Measurements from ENCODE around the gene GCK. TPM values are rescaled to one million over a fixed set of nuclear protein-coding genes. Genes with fewer than 3 reads are reported as not detected.

The GCK gene
- total RNA-seq, 3 donors from 2014 or later (not counting 1 experiment from before 2014, with no cell fraction given) = not detected

GRCh38 chr7:44124822-44125202 lies 64.4 kb downstream of the GCK start:
- Histone ChIP-seq H3K36me3 (ENCODE audit: control insufficient read depth, insufficient read depth, low read length) (peaks cover 2% of the 10 kb centered on the region), H3K27me3 (ENCODE audit: control insufficient read depth, insufficient read depth, low read length) (no peaks in the 10 kb centered on the region), H3K27ac (ENCODE audit: low read length) (no peak overlapping the region), H3K4me1 (ENCODE audit: control insufficient read depth, insufficient read depth, low read length) (peaks cover 15% of the 10 kb centered on the region), H3K9me3 (ENCODE audit: control insufficient read depth, insufficient read depth, low read length) (no peaks in the 10 kb centered on the region), H3K4me3 (ENCODE audit: low read length) (no peak overlapping the region)
- 92% methylated on average over 5 of the region's 6 CpGs for WGBS (ENCODE audit: insufficient coverage)
- H3K4me3 Mint-ChIP-seq = peak overlapping the region; percentile 93
- DNase-seq (no peak), ATAC-seq (no peak)
- H3K36me3 Mint-ChIP-seq = no peaks in the 10 kb centered on the region
- intact Hi-C loops (cut with micrococcal nuclease) = no loop called here
- peaks cover 0 to 6% of the 10 kb centered on the region in 2 donors for H3K27me3 Mint-ChIP-seq (ENCODE audit: low read depth in 2 of 2)
- no peak for TF ChIP-seq CTCF (IDR thresholded peaks at IDR 0.05)
- peak overlapping the region; percentile 52 to 84 for H3K27ac Mint-ChIP-seq
- no peaks in the 10 kb centered on the region for H3K9me3 Mint-ChIP-seq
- peaks cover 17 to 29% of the 10 kb centered on the region in 2 donors for H3K4me1 Mint-ChIP-seq

DNA sequence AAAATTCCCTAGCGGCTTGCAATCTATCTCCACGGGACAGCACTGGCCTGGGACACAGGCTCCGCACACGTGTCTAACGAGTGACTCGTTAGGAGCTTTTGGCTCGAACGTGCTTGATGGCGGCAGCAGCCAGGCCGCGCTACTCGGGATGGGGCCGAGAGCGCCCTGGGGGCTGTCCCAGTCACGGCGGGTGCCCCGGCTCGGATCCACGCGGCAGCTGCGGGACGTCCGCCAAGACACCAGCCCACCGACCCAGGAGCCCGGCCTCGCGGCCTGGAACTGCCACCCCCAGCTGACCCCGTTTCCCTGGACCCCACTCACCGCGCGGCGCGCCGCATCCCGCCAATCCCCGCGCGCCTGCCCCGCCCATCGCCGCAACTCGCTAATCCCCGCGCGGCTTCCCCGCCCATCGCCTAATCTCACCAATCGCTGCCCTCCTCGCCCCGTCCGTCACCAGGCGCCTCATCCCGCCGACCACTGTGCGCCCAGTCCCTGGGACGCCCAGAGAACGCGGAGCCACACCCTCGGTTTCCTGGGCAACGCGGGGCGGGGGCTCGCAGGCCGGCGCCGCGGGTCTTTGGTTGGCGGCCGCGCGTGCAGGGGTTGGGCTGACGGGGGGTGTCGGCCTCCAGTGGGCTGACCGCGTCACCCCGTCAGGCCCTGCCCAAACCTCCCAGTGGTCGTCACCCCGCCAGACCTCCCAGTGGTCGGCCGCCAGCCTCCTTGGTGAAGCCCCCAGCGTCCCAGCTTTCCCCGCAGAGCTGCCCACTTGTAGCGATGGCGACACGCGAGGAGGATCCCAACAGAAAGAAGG lies 65.8 kb downstream of the GCK start, which contains the start of gene POLD2:
Gene POLD2, minus strand, starts transcription at position 359 of the 814 bp plus-strand sequence. CDS start 1,495 bp downstream, outside the sequence.
- H3K4me3 Mint-ChIP-seq = peak within 1 kb of the TSS; percentile 93
- Histone ChIP-seq H3K4me1 (ENCODE audit: control insufficient read depth, insufficient read depth, low read length) (peaks cover 15% of the 10 kb centered on the region), H3K27ac (ENCODE audit: low read length) (peak within 1 kb of the TSS; percentile 54), H3K9me3 (ENCODE audit: control insufficient read depth, insufficient read depth, low read length) (no peaks in the 10 kb centered on the region), H3K36me3 (ENCODE audit: control insufficient read depth, insufficient read depth, low read length) (peaks cover 4% of the 10 kb centered on the region), H3K27me3 (ENCODE audit: control insufficient read depth, insufficient read depth, low read length) (no peaks in the 10 kb centered on the region), H3K4me3 (ENCODE audit: low read length) (peak within 1 kb of the TSS; percentile 58)
- no peaks in the 10 kb centered on the region for H3K36me3 Mint-ChIP-seq
- under 1% methylated on average over 86 of the region's 86 CpGs for WGBS (ENCODE audit: insufficient coverage)
- intact Hi-C loops (cut with micrococcal nuclease) = loop anchor here (1.0 kb wide), 1 partner anchor 41 kb away; the partner anchor contains the start of gene POLM
- H3K27me3 Mint-ChIP-seq (ENCODE audit: low read depth in 2 of 2) = peaks cover 0 to 6% of the 10 kb centered on the region in 2 donors
- peaks cover 17 to 32% of the 10 kb centered on the region in 2 donors for H3K4me1 Mint-ChIP-seq
- DNase-seq = peak; percentile 95 to 97
- no peaks in the 10 kb centered on the region for H3K9me3 Mint-ChIP-seq
- no peak for TF ChIP-seq CTCF (IDR thresholded peaks at IDR 0.05)
- peak; percentile 97 to 99 (median 98) for ATAC-seq
- H3K27ac Mint-ChIP-seq = peak within 1 kb of the TSS; percentile 76 to 84

DNA sequence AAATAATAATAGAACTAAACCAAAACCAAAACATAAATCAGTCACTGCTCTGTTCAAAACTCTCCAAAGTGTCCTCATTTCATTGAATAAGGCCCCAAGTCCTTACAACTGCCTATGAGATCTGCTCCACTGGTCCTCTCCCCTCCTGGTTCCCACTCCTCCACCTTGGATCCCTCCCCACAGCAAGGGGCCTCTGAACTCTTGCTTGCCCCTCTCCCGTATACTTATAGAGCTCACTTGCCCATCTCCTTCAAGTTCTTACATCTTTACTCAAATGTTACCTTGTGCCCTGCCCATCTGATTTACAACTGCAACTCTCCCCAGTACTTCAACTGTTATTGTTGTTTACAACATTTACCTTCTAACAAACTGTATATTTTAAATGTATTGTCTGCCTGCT lies 66.7 kb downstream of the GCK start:
- TF ChIP-seq CTCF (IDR thresholded peaks at IDR 0.05) = no peak
- 56% methylated on average over 1 of the region's 1 CpG for WGBS (ENCODE audit: insufficient coverage)
- Mint-ChIP-seq H3K36me3 (no peaks in the 10 kb centered on the region), H3K9me3 (no peaks in the 10 kb centered on the region), H3K4me3 (peak overlapping the region; percentile 93), H3K27ac (peak overlapping the region; percentile 76 to 84), H3K27me3 (ENCODE audit: low read depth in 2 of 2) (peaks cover 0 to 2% of the 10 kb centered on the region in 2 donors), H3K4me1 (peaks cover 17 to 34% of the 10 kb centered on the region in 2 donors)
- H3K27ac ChIP-seq (ENCODE audit: low read length) = peak overlapping the region; percentile 23
- peaks cover 8% of the 10 kb centered on the region for H3K36me3 ChIP-seq (ENCODE audit: control insufficient read depth, insufficient read depth, low read length)
- no peaks in the 10 kb centered on the region for H3K27me3 ChIP-seq (ENCODE audit: control insufficient read depth, insufficient read depth, low read length)
- ATAC-seq (no peak), DNase-seq (no peak)
- peaks cover 15% of the 10 kb centered on the region for H3K4me1 ChIP-seq (ENCODE audit: control insufficient read depth, insufficient read depth, low read length)
- no peaks in the 10 kb centered on the region for H3K9me3 ChIP-seq (ENCODE audit: control insufficient read depth, insufficient read depth, low read length)
- peak overlapping the region; percentile 58 for H3K4me3 ChIP-seq (ENCODE audit: low read length)
- intact Hi-C loops (cut with micrococcal nuclease) = no loop called here
